Pancreas (tissue), 10 donors: Measurements from ENCODE around the gene TDRD7. TPM values are rescaled to one million over a fixed set of nuclear protein-coding genes. Genes with fewer than 3 reads are reported as not detected.

ENCODE experiments used
- ATAC-seq, 4 donors: fragments of 200-7000 bp; cut with Tn5 transposase; one replicate each; pipeline versions ENCODE4 v1.8.0 to v1.9.1; 2020; ENCODE audit warnings: mild to moderate bottlenecking in 4 of 4, moderate library complexity in 4 of 4
- DNase-seq, 6 donors: peaks; one replicate each; pipeline ENCODE4 v3.0.0-alpha.2; 2020
- FAIRE-seq: peaks from 2 replicates; lab custom pipeline; 2012; peaks lifted over from hg19 to GRCh38; lab: Jason Lieb, UNC
- H3K27ac ChIP-seq, 4 donors: fragments of 200-600 bp; sonication (generic); 1 replicate in 3 of 4; 2 replicates in 1 of 4; pipeline versions ENCODE4 v1.5.0 to v1.8.0; 2020
- H3K27me3 ChIP-seq, 4 donors: fragments of 200-600 bp; one replicate each; pipeline ENCODE4 v1.8.0; 2021
- H3K36me3 ChIP-seq, 3 donors: fragments of 200-600 bp; sonication (generic) in 1 of 3; one replicate each; pipeline versions ENCODE4 v1.5.0 to v1.8.0; 2020 to 2021
- H3K4me1 ChIP-seq, 3 donors: fragments of 200-600 bp; one replicate each; pipeline ENCODE4 v1.8.0; 2021
- H3K4me3 ChIP-seq, 4 donors: fragments of 200-600 bp; sonication (generic) in 2 of 4; one replicate each; pipeline versions ENCODE4 v1.5.0 to v1.8.0; 2020 to 2021
- H3K9me3 ChIP-seq, 4 donors: fragments of 200-600 bp; one replicate each; pipeline ENCODE4 v1.8.0; 2021
- CTCF ChIP-seq, 4 donors: fragments of 200-600 bp; sonication (generic) in 3 of 4; IDR thresholded peaks; one replicate each; pipeline versions ENCODE4 v1.5.0 to v1.8.0; 2021; ENCODE audit warnings: antibody characterized with exemption in 4 of 4
- WGBS, 2 donors: extraction: QIAGEN DNeasy Blood & Tissue Kit; methylation state at CpG; one replicate each; pipeline ENCODE4 v1.1.7; 2013; 5-methylcytosine and 5-hydroxymethylcytosine counted together
- intact Hi-C, 3 donors: fragments of 100-400 bp; cut with DNase I; formaldehyde crosslinking; loops; one replicate each; pipeline versions ENCODE4 v1.11.1 to v1.14.2; 2022
- polyA plus RNA-seq, 2 donors: library from polyadenylated mRNA; stranded (reverse); fragments of 200-250 nt; gene quantifications; one replicate each; pipeline ENCODE4 v1.2.3, GENCODE V29; 2013
- total RNA-seq, 6 donors: library from RNA; stranded (reverse); fragmentation: NEBNext Ultra II Directional in 4 of 6; extraction: Animal tissue kit (Norgen Biotek cat#: 25700) in 4 of 6; gene quantifications; one replicate each; pipeline versions ENCODE4 v1.2.1 to v1.2.4, GENCODE V29; 2021 to 2023
- donor health status: healthy with polysubstance abuse.
- donor health status: DM: no; HTN: no; CAD: no; lungs with moderate emphysema.
- donor health status: DM: no; HTN: no; CAD: no.
- donor health status: control.
- donor health status: control.
- donor health status: Bipolar disorder and iron deficiency.
- donor health status: DM: yes; HTN: yes; CAD: no.
- donor health status: DM: no; HTN: no; CAD: no.
- donor health status: DM: no; HTN: no; CAD: no.
- donor health status: DM: yes; HTN: yes; CAD: no.

Gene TDRD7
- total and polyA plus RNA-seq, 8 donors = 3.4 to 9.5 (median 4.7) TPM

GRCh38 chr9:97397220-97397619 lies 14.7 kb upstream of the TDRD7 start:
- intact Hi-C loops = loop anchor here in 1 of 3 donors (10.0 kb wide), 1 partner anchor 542 kb away; the partner anchor contains the start of gene ZNF782

GRCh38 chr9:97398999-97399758 lies 12.7 kb upstream of the TDRD7 start:
- 17 to 21% methylated on average over 20 of the region's 20 CpGs for WGBS, 2 donors
- H3K27ac ChIP-seq = no peak overlapping the region
- no peak for FAIRE-seq
- H3K4me3 ChIP-seq = no peak overlapping the region
- peak; percentile 96 to 98 (median 97) for TF ChIP-seq CTCF (IDR thresholded peaks at IDR 0.05)
- no peaks in the 10 kb centered on the region for H3K27me3 ChIP-seq
- H3K4me1 ChIP-seq = no peaks in the 10 kb centered on the region
- no peaks in the 10 kb centered on the region for H3K36me3 ChIP-seq
- peak; percentile 94 to 99 (median 98) for ATAC-seq
- intact Hi-C loops = loop anchor here in 1 of 3 donors (10.0 kb wide), 1 partner anchor 544 kb away; the partner anchor contains the start of gene ZNF782
- H3K9me3 ChIP-seq = no peaks in the 10 kb centered on the region
- peak; percentile 65 to 94 (median 88) for DNase-seq

More at GRCh38 chr9:97397220-97397619, 14.7 kb upstream of the TDRD7 start:
- Histone ChIP-seq H3K27ac (no peak overlapping the region), H3K4me3 (no peak overlapping the region), H3K4me1 (no peaks in the 10 kb centered on the region), H3K9me3 (no peaks in the 10 kb centered on the region), H3K27me3 (no peaks in the 10 kb centered on the region), H3K36me3 (no peaks in the 10 kb centered on the region)
- no peak for DNase-seq
- no peak for ATAC-seq
- no peak for TF ChIP-seq CTCF (IDR thresholded peaks at IDR 0.05)
- no peak for FAIRE-seq
- WGBS, 2 donors = 90 to 92% methylated on average over 1 of the region's 1 CpG

- ATAC-seq = no peak
- intact Hi-C loops = loop anchor here in 1 of 3 donors (10.0 kb wide), 1 partner anchor 549 kb away; the partner anchor contains the start of gene ZNF782
- no peak for DNase-seq
- no peak for FAIRE-seq
- H3K9me3 ChIP-seq = no peaks in the 10 kb centered on the region
- no peak for TF ChIP-seq CTCF (IDR thresholded peaks at IDR 0.05)
- H3K4me1 ChIP-seq = peaks cover 0 to 8% (median 7%) of the 10 kb centered on the region in 3 donors
- 91 to 95% methylated on average over 4 of the region's 4 CpGs for WGBS, 2 donors
- H3K27me3 ChIP-seq = no peaks in the 10 kb centered on the region
- no peak overlapping the region for H3K27ac ChIP-seq
- H3K36me3 ChIP-seq = no peaks in the 10 kb centered on the region
- no peak overlapping the region for H3K4me3 ChIP-seq
Observed at GRCh38 chr9:97403746-97404316, 8.1 kb upstream of the TDRD7 start.

- TF ChIP-seq CTCF (IDR thresholded peaks at IDR 0.05) = no peak
- Histone ChIP-seq H3K27ac (no peak overlapping the region), H3K27me3 (no peaks in the 10 kb centered on the region), H3K9me3 (no peaks in the 10 kb centered on the region), H3K4me3 (no peak overlapping the region), H3K36me3 (no peaks in the 10 kb centered on the region), H3K4me1 (peaks cover 0 to 8% (median 7%) of the 10 kb centered on the region in 3 donors)
- DNase-seq (no peak), FAIRE-seq (no peak), ATAC-seq (no peak)
- 60 to 72% methylated on average over 2 of the region's 2 CpGs for WGBS, 2 donors
- intact Hi-C loops = loop anchor here in 1 of 3 donors (10.0 kb wide), 1 partner anchor 551 kb away; the partner anchor contains the start of gene ZNF782
Observed at GRCh38 chr9:97405551-97405950, 6.3 kb upstream of the TDRD7 start.
